M059J (cell line): Measurements from ENCODE around the gene FAM111B. TPM values are rescaled to one million over a fixed set of nuclear protein-coding genes. Genes with fewer than 3 reads are reported as not detected.

Experiments
- DNase-seq: peaks from one replicate; pipeline ENCODE4 v3.0.0-alpha.2; 2012; ENCODE audit warnings: low read depth
- total RNA-seq: library from RNA; depleted of rRNA; stranded (reverse); fragments of >200 nt; shearing (Covaris generic); gene quantifications from 2 replicates; pipeline ENCODE4 v1.2.3, GENCODE V29; 2014; rRNA removed

Gene FAM111B
- total RNA-seq, 1 experiment from 2014 or later, result 44.2 TPM

DNA sequence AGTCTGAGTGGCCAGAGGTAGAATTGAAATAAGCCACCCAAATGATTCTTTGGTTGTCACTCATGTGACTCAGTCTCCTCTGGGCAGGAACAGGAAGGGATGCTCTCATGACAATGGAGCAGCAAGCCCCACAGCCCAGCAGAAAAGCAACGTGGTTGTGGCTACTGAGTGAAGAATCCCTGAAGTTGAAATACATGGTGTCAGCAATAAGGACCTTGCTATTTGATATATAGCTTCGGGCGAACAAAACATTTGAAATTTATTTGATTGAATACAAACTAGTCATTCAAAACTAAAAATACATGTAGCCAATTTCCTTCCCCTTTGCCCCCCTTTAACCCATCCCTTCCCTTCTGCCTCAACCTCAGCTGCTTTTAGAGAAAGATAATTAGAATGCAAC lies 50.4 kb downstream of the FAM111B start:
- no peak for DNase-seq

GRCh38 chr11:59158206-59159068 lies 51.4 kb downstream of the FAM111B start:
- peak; percentile 70 for DNase-seq

- DNase-seq, result no peak
Measured at GRCh38 chr11:59164028-59164427, 57.0 kb downstream of the FAM111B start.

GRCh38 chr11:59171508-59172322 lies 64.7 kb downstream of the FAM111B start, which contains the start of gene DTX4:
TSS of gene DTX4 (plus strand) at chr11:59172132. CDS start at chr11:59172596, 464 bp downstream.
- DNase-seq, result peak; percentile 82

- DNase-seq, result no peak
Measured at GRCh38 chr11:59172345-59173079, 65.5 kb downstream of the FAM111B start.

DNA sequence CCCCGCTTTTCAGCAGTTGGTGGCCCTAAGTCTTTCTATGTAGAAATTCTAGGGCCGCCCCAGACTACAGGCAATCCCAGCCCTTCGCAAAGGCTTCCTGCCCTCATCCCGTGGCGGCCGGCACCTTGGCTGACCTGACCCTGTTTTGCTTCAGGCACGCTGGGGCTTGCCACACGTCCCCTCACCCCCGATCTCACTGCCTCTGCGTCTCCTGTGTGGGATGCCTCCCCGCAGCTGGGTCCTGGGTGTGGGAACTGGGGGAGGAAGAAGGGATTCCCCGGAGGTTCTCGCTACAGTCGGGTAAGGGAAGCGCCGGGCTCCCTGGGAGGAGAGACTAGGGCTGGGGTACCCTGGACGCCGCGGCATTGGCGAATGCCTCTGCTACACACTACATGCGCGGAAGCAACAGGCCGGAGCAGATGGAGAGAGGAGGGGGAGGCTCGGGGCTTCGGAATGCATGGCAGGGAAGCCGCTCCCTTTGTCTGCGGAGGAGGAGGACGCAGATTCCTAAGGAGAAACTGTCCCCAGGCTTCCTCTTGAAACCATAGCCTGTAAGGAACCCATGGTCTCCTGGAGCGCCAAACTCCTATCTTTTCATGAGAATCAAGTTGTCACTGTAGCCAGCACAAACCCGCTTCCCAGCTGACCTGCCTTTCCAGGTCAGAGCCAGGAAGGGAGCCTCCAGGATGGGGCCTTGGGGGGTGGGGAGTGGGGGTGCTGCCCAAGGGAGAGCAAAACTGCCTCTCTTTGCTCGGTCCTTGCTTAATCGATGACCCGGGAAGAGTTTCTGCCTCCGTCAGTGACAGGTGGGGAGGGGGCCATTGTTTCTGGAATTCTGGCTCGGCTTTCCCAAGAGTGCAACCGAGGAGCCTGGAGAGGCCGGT lies 66.3 kb downstream of the FAM111B start:
- peak; percentile 9 for DNase-seq

GRCh38 chr11:59173964-59174663 lies 67.1 kb downstream of the FAM111B start:
- no peak for DNase-seq

DNA sequence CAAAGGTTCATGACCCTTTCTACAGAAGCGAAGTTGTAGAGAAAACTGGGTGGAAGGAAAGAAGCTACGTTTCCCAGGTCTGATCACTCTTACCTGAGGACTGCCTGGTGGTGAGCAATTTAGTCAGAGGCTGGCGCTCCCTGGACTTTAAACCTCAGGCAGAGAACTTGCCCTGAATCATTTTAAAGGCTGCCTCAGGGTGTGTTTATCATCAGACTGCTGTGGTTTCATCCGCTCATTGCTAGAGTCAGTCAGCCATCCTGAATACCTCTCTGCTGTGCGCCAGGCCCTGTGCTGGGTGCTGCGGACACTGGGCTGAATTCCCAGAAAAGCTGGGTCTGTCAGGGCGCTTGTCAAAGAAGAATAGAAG lies 67.6 kb downstream of the FAM111B start:
- DNase-seq, result peak; percentile 85

- DNase-seq, result peak; percentile 59
Measured at GRCh38 chr11:59175091-59175501, 68.1 kb downstream of the FAM111B start.

- no peak for DNase-seq
Measured at GRCh38 chr11:59176330-59176729, 69.3 kb downstream of the FAM111B start.

Other genes with a start within 250 kb of the FAM111B start
- gene GLYATL1, start 167.7 kb upstream of the FAM111B start, total RNA-seq, result 0.12 and 1.9 TPM in 2 replicates
- gene GLYATL1B, start 20.9 kb upstream of the FAM111B start, total RNA-seq, result not detected in 2 replicates
- gene FAM111A, start 35.6 kb downstream of the FAM111B start, total RNA-seq, result 118 and 159 TPM in 2 replicates
- gene DTX4, start 64.9 kb downstream of the FAM111B start, total RNA-seq, result 0.37 and 0.39 TPM in 2 replicates
- not detected in 2 replicates for gene MPEG1, start 105.7 kb downstream of the FAM111B start, total RNA-seq